H9 (cell line): ENCODE results near the gene MANF. TPM values are rescaled to one million over a fixed set of nuclear protein-coding genes. Genes with fewer than 3 reads are reported as not detected.

Source experiments
- DNase-seq: peaks from one replicate; pipeline ENCODE4 v3.0.0-alpha.2; 2017
- H2AFZ ChIP-seq: one replicate; pipeline ENCODE4 v1.6.1; 2013; ENCODE audit warnings: mild to moderate bottlenecking, low read length, control low read depth, moderate library complexity
- H2AK5ac ChIP-seq: 2 replicates; pipeline ENCODE4 v1.6.1; 2013; ENCODE audit warnings: low read length, control low read depth, mixed read lengths; ENCODE audit not compliant: insufficient read length
- H2BK120ac ChIP-seq: one replicate; pipeline ENCODE4 v1.6.1; 2013; ENCODE audit warnings: low read depth, mild to moderate bottlenecking, low read length, control low read depth, inconsistent platforms; ENCODE audit not compliant: poor library complexity, severe bottlenecking
- H2BK12ac ChIP-seq: 2 replicates; pipeline ENCODE4 v1.6.1; 2013; ENCODE audit warnings: low read length, control low read depth, mixed read lengths, low read depth; ENCODE audit not compliant: insufficient read length
- H2BK15ac ChIP-seq: 2 replicates; pipeline ENCODE4 v1.6.1; 2013; ENCODE audit warnings: low read depth, low read length, control low read depth
- H2BK20ac ChIP-seq: one replicate; pipeline ENCODE4 v1.6.1; 2013; ENCODE audit warnings: low read depth, mild to moderate bottlenecking, low read length, control low read depth, inconsistent platforms; ENCODE audit not compliant: poor library complexity, severe bottlenecking
- H2BK5ac ChIP-seq: 2 replicates; pipeline ENCODE4 v1.6.1; 2013; ENCODE audit warnings: low read length, control low read depth, mixed read lengths; ENCODE audit not compliant: insufficient read length
- H3K14ac ChIP-seq: 2 replicates; pipeline ENCODE4 v1.6.1; 2013; ENCODE audit warnings: low read length, control low read depth; ENCODE audit not compliant: insufficient read depth
- H3K18ac ChIP-seq: 2 replicates; pipeline ENCODE4 v1.6.1; 2013; ENCODE audit warnings: low read depth, mild to moderate bottlenecking, mixed read lengths, low read length, control low read depth; ENCODE audit not compliant: insufficient read length
- H3K23ac ChIP-seq: 2 replicates; pipeline ENCODE4 v1.6.1; 2013; ENCODE audit warnings: low read length, control low read depth, mixed read lengths, low read depth; ENCODE audit not compliant: insufficient read length
- H3K23me2 ChIP-seq: 2 replicates; pipeline ENCODE4 v1.6.1; 2013; ENCODE audit warnings: low read depth, mild to moderate bottlenecking, mixed read lengths, low read length, control low read depth; ENCODE audit not compliant: insufficient read length, poor library complexity, severe bottlenecking
- H3K27ac ChIP-seq: 2 replicates; pipeline ENCODE4 v1.5.1; 2013; ENCODE audit warnings: low read length, control low read depth, mixed read lengths, low read depth; ENCODE audit not compliant: insufficient read length
- H3K27me3 ChIP-seq: 2 replicates; pipeline ENCODE4 v1.6.1; 2013; ENCODE audit warnings: low read length, control low read depth, inconsistent platforms; ENCODE audit not compliant: insufficient read depth
- H3K4ac ChIP-seq: 2 replicates; pipeline ENCODE4 v1.6.1; 2013; ENCODE audit warnings: low read depth, mild to moderate bottlenecking, control low read depth, inconsistent platforms, low read length, moderate library complexity
- H3K4me1 ChIP-seq: 2 replicates; pipeline ENCODE4 v1.6.1; 2013; ENCODE audit warnings: low read length, control low read depth, inconsistent platforms; ENCODE audit not compliant: insufficient read depth
- H3K4me2 ChIP-seq: 2 replicates; pipeline ENCODE4 v1.6.1; 2013; ENCODE audit warnings: low read length, control low read depth, mixed read lengths; ENCODE audit not compliant: insufficient read length, insufficient read depth
- H3K56ac ChIP-seq: 2 replicates; pipeline ENCODE4 v1.6.1; 2013; ENCODE audit warnings: low read depth, mild to moderate bottlenecking, mixed read lengths, low read length, control low read depth; ENCODE audit not compliant: insufficient read length
- H3K79me1 ChIP-seq: 2 replicates; pipeline ENCODE4 v1.6.1; 2013; ENCODE audit warnings: low read depth, mild to moderate bottlenecking, moderate library complexity, low read length, control low read depth, inconsistent platforms; ENCODE audit not compliant: insufficient read depth, poor library complexity, severe bottlenecking
- H3K79me2 ChIP-seq: 2 replicates; pipeline ENCODE4 v1.6.1; 2013; ENCODE audit warnings: low read length, control low read depth, inconsistent platforms; ENCODE audit not compliant: insufficient read depth
- H3K9ac ChIP-seq: 2 replicates; pipeline ENCODE4 v1.6.1; 2013; ENCODE audit warnings: low read length, control low read depth, mixed read lengths; ENCODE audit not compliant: insufficient read length; ENCODE audit errors: extremely low read depth
- H3K9me3 ChIP-seq: one replicate; pipeline ENCODE4 v1.6.1; 2013; ENCODE audit warnings: low read depth, low read length, inconsistent platforms; ENCODE audit not compliant: control insufficient read depth
- H3T11ph ChIP-seq: one replicate; pipeline ENCODE4 v1.6.1; 2013; ENCODE audit warnings: mild to moderate bottlenecking, low read length, control low read depth, inconsistent platforms
- H4K20me1 ChIP-seq: one replicate; pipeline ENCODE4 v1.6.1; 2013; ENCODE audit not compliant: control insufficient read depth, insufficient read length, insufficient read depth
- H4K5ac ChIP-seq: 2 replicates; pipeline ENCODE4 v1.6.1; 2013; ENCODE audit warnings: low read depth, mild to moderate bottlenecking, mixed read lengths, low read length, control low read depth; ENCODE audit not compliant: insufficient read length
- H4K8ac ChIP-seq: replicated peaks from 2 replicates; pipeline ENCODE4 v1.6.1; 2013; ENCODE audit warnings: low read length, control low read depth, mixed read lengths, low read depth; ENCODE audit not compliant: insufficient read length
- H4K91ac ChIP-seq: 2 replicates; pipeline ENCODE4 v1.6.1; 2013; ENCODE audit warnings: low read depth, mild to moderate bottlenecking, moderate library complexity, mixed read lengths, low read length, control low read depth; ENCODE audit not compliant: insufficient read length
- H3K27ac Mint-ChIP-seq, 3 experiments: 2 replicates in 2 of 3; 3 replicates in 1 of 3; pipeline ENCODE4 v1.8.0; 2020 to 2021; ENCODE audit warnings: mixed read lengths in 3 of 3, mild to moderate bottlenecking in 1 of 3, moderate library complexity in 1 of 3
- H3K27me3 Mint-ChIP-seq: 2 replicates; pipeline ENCODE4 v1.8.0; 2021; ENCODE audit warnings: low read depth, mild to moderate bottlenecking, moderate library complexity, mixed read lengths
- H3K36me3 Mint-ChIP-seq, 3 experiments: 2 replicates in 2 of 3; 3 replicates in 1 of 3; pipeline ENCODE4 v1.8.0; 2020 to 2021; ENCODE audit warnings: low read depth in 3 of 3, mixed read lengths in 3 of 3; ENCODE audit not compliant: insufficient read depth in 1 of 3
- H3K4me1 Mint-ChIP-seq, 2 experiments: 2 replicates each; pipeline ENCODE4 v1.8.0; 2020; ENCODE audit warnings: mixed read lengths in 2 of 2
- H3K4me3 Mint-ChIP-seq, 2 experiments: 2 replicates in 1 of 2; 3 replicates in 1 of 2; pipeline ENCODE4 v1.8.0; 2020 to 2021; ENCODE audit warnings: mild to moderate bottlenecking in 2 of 2, mixed read lengths in 2 of 2, moderate library complexity in 1 of 2
- H3K9me3 Mint-ChIP-seq, 2 experiments: 2 replicates in 1 of 2; 3 replicates in 1 of 2; pipeline ENCODE4 v1.8.0; 2020; ENCODE audit warnings: mild to moderate bottlenecking in 2 of 2, mixed read lengths in 2 of 2, moderate library complexity in 1 of 2
- CTCF ChIP-seq: fragments of 200-600 bp; sonication (generic); conservative IDR thresholded peaks from 3 replicates; pipeline ENCODE4 v1.8.0; 2021; ENCODE audit warnings: antibody characterized with exemption, mild to moderate bottlenecking
- WGBS: extraction: QIAGEN DNeasy Blood & Tissue Kit; methylation state at CpG from one replicate; pipeline ENCODE4 v1.1.7; 2013; ENCODE audit warnings: missing lambda C conversion rate, low lambda C conversion rate, mixed read lengths; ENCODE audit not compliant: insufficient read length; ENCODE audit errors: extremely low coverage; 5-methylcytosine and 5-hydroxymethylcytosine counted together
- total RNA-seq: library from RNA; stranded (reverse); gene quantifications from 2 replicates; pipeline ENCODE4 v1.2.1, GENCODE V29; 2021

The MANF gene
- total RNA-seq, 1 experiment from 2014 or later: 148 TPM

DNA sequence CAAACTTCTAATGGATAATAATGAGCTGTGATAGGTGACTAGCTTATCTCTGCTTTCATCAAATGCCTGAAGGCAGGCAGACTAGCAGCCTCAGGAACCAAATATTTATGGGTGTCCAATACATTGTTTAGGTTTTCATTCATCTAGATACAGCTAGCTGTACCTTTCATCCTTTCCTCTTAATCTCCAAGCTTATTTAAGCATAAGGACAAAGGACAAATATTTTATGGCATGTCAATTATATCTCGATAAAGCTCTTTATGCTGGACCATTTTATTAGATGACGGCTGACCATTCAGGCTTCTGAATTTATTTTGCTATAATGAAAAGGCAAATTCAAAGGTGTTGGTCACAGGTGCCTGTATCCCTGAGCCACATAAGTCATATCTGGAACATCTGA lies 22.9 kb downstream of the MANF start:
- no peak overlapping the region for H2AFZ ChIP-seq
- no peak overlapping the region for H4K8ac ChIP-seq
- H3K56ac ChIP-seq: no peak overlapping the region
- no peak overlapping the region for H2BK5ac ChIP-seq
- H3K79me1 ChIP-seq: no peaks in the 10 kb centered on the region
- H3K9me3 ChIP-seq: no peaks in the 10 kb centered on the region
- no peak overlapping the region for H4K91ac ChIP-seq
- no peak overlapping the region for H2AK5ac ChIP-seq
- no peak overlapping the region for H3K27ac ChIP-seq
- no peak overlapping the region for H3K4ac ChIP-seq
- no peak for DNase-seq
- TF ChIP-seq CTCF: no peak
- no peak overlapping the region for H2BK120ac ChIP-seq
- Mint-ChIP-seq H3K9me3 (no peaks in the 10 kb centered on the region), H3K36me3 (peaks cover 11 to 59% (median 33%) of the 10 kb centered on the region in 3 experiments; a peak in 6 of 7 replicates), H3K27ac (no peak overlapping the region), H3K4me3 (no peak overlapping the region), H3K27me3 (no peaks in the 10 kb centered on the region), H3K4me1 (no peaks in the 10 kb centered on the region)
- H3K14ac ChIP-seq: no peak overlapping the region
- H3K79me2 ChIP-seq: no peaks in the 10 kb centered on the region
- no peaks in the 10 kb centered on the region for H3K4me1 ChIP-seq
- no peak overlapping the region for H3K23ac ChIP-seq
- no peak overlapping the region for H3K9ac ChIP-seq
- H4K20me1 ChIP-seq: no peaks in the 10 kb centered on the region
- no peak overlapping the region for H3K18ac ChIP-seq
- no peak overlapping the region for H2BK20ac ChIP-seq
- H2BK12ac ChIP-seq: no peak overlapping the region
- H2BK15ac ChIP-seq: no peak overlapping the region
- H4K5ac ChIP-seq: no peak overlapping the region
- no peaks in the 10 kb centered on the region for H3K23me2 ChIP-seq
- no peak overlapping the region for H3T11ph ChIP-seq
- no CpG with 5 or more reads among the region's 2 CpGs for WGBS
- no peaks in the 10 kb centered on the region for H3K27me3 ChIP-seq
- H3K4me2 ChIP-seq: no peak overlapping the region
